PC-3 (cell line): ENCODE measurements around the gene NTF3.

Source experiments
- EZH2 ChIP-seq: fragments of 300-600 bp; sonication (generic); IDR thresholded peaks from one replicate; pipeline ENCODE4 v1.6.1; 2017; ENCODE audit warnings: antibody characterized with exemption, mild to moderate bottlenecking, low read length; ENCODE audit not compliant: unreplicated experiment
- TF ChIP-seq, protein P1 (sequence below): fragments of 300-600 bp; sonication (generic); conservative IDR thresholded peaks from 2 replicates; pipeline ENCODE4 v1.5.1; 2017; ENCODE audit warnings: antibody characterized with exemption, low read depth, mild to moderate bottlenecking, low read length

DNA sequence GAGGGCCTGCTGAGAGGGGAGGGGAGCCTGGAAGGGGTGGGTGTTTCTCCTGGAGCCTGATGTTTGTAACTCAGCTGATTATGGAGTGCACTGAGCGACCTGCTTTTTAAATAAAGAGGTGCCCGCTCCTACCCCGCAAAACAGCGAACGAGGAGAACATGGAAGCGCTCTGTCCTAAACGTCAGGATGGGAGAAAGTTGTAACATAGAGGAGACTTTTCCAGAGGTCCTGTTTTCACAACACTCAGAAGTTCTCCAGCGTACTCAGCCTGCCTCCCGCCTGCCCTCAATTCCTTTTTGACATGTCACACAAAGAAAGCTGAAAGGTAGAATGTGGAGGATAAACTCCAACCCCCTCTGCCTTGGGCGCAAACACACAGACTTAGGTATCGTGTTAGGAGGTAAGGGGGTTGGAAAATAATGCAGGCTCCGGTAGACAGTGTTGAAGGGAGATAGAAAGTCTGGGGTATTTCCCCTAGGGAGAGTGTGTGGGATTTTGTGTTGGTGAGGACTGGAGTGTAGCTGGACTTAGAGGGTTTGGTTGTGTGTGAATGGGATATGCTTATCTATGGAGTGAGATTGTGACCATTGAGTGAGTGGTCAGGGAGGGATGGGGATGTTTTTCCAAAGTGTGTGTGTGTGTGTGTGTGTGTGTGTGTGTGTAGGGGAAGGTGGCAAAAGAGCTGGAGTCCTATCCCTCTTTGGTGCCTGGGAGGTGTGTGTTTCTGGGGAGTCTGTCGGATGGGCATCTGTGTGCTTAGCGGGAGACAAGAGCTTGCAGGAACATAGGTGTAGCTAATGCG is 2.1 kb downstream of the NTF3 start:
- no peak for TF ChIP-seq EZH2
- TF ChIP-seq, protein P1, sequence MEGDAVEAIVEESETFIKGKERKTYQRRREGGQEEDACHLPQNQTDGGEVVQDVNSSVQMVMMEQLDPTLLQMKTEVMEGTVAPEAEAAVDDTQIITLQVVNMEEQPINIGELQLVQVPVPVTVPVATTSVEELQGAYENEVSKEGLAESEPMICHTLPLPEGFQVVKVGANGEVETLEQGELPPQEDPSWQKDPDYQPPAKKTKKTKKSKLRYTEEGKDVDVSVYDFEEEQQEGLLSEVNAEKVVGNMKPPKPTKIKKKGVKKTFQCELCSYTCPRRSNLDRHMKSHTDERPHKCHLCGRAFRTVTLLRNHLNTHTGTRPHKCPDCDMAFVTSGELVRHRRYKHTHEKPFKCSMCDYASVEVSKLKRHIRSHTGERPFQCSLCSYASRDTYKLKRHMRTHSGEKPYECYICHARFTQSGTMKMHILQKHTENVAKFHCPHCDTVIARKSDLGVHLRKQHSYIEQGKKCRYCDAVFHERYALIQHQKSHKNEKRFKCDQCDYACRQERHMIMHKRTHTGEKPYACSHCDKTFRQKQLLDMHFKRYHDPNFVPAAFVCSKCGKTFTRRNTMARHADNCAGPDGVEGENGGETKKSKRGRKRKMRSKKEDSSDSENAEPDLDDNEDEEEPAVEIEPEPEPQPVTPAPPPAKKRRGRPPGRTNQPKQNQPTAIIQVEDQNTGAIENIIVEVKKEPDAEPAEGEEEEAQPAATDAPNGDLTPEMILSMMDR = no peak
